G401.6 (cell line): Measurements from ENCODE around the gene BRAP.
"Not testable (repeated sequence)": the region's sequence is repeated elsewhere in the genome, so short reads cannot be mapped to it uniquely, and the experiment has no call there.

Experiments
- FAIRE-seq: peaks from 2 replicates; lab custom pipeline; 2012; peaks lifted over from hg19 to GRCh38; lab: Jason Lieb, UNC

BRAP gene

GRCh38 chr12:111607239-111607638, 78.5 kb downstream of the BRAP start:
- FAIRE-seq = no peak

- no peak for FAIRE-seq
Measured at GRCh38 chr12:111606767-111607230, 79.0 kb downstream of the BRAP start.

GRCh38 chr12:111605911-111606766, 79.6 kb downstream of the BRAP start:
- FAIRE-seq = no peak

- not testable (repeated sequence) for FAIRE-seq
Measured at GRCh38 chr12:111602857-111603256, 82.9 kb downstream of the BRAP start.

GRCh38 chr12:111602348-111602747, 83.4 kb downstream of the BRAP start:
- no peak for FAIRE-seq

GRCh38 chr12:111600986-111601385, 84.8 kb downstream of the BRAP start:
- FAIRE-seq = not testable (repeated sequence)

GRCh38 chr12:111600205-111600642, 85.5 kb downstream of the BRAP start:
- no peak for FAIRE-seq

GRCh38 chr12:111599453-111600204, 86.1 kb downstream of the BRAP start:
- peak; percentile 91 for FAIRE-seq

GRCh38 chr12:111598637-111599452, 86.9 kb downstream of the BRAP start, which contains the start of gene ATXN2:
TSS of gene ATXN2 (minus strand) at chr12:111599315. CDS start at chr12:111599034, 281 bp downstream.
- FAIRE-seq = no peak

- no peak for FAIRE-seq
Measured at GRCh38 chr12:111597831-111598636, 87.7 kb downstream of the BRAP start.

GRCh38 chr12:111596985-111597830, 88.5 kb downstream of the BRAP start:
- FAIRE-seq = no peak

GRCh38 chr12:111595341-111595835, 90.4 kb downstream of the BRAP start:
- not testable (repeated sequence) for FAIRE-seq
